ENCODE data around the gene NLRC4.

Gene NLRC4

GRCh38 chr2:32260376-32260775 lies 4.3 kb downstream of the NLRC4 start:
- DNase-seq (ENCODE audit: low spot score): no peak
- no peak for TF ChIP-seq CTCF (IDR thresholded peaks at IDR 0.05; ENCODE audit: extremely low read depth, missing control alignments)

- no peak for DNase-seq (ENCODE audit: low spot score)
- TF ChIP-seq CTCF (IDR thresholded peaks at IDR 0.05; ENCODE audit: extremely low read depth, missing control alignments): no peak
Measured at GRCh38 chr2:32258242-32258641, 6.4 kb downstream of the NLRC4 start.

GRCh38 chr2:32250290-32250689 lies 14.4 kb downstream of the NLRC4 start:
- no peak for DNase-seq (ENCODE audit: low spot score)
- no peak for TF ChIP-seq CTCF (IDR thresholded peaks at IDR 0.05; ENCODE audit: extremely low read depth, missing control alignments)

- no peak for DNase-seq (ENCODE audit: low spot score)
Measured at GRCh38 chr2:32249731-32250236, 14.9 kb downstream of the NLRC4 start.

GRCh38 chr2:32248299-32248698 lies 16.4 kb downstream of the NLRC4 start:
- no peak for DNase-seq (ENCODE audit: low spot score)
- no peak for TF ChIP-seq CTCF (IDR thresholded peaks at IDR 0.05; ENCODE audit: extremely low read depth, missing control alignments)

More at GRCh38 chr2:32249731-32250236, 14.9 kb downstream of the NLRC4 start:
- no peak for TF ChIP-seq CTCF (IDR thresholded peaks at IDR 0.05; ENCODE audit: extremely low read depth, missing control alignments)

GRCh38 chr2:32246911-32247310 lies 17.8 kb downstream of the NLRC4 start:
- no peak for DNase-seq (ENCODE audit: low spot score)

GRCh38 chr2:32242331-32242730 lies 22.4 kb downstream of the NLRC4 start:
- DNase-seq (ENCODE audit: low spot score): no peak
- TF ChIP-seq CTCF (IDR thresholded peaks at IDR 0.05; ENCODE audit: extremely low read depth, missing control alignments): no peak

More at GRCh38 chr2:32246911-32247310, 17.8 kb downstream of the NLRC4 start:
- no peak for TF ChIP-seq CTCF (IDR thresholded peaks at IDR 0.05; ENCODE audit: extremely low read depth, missing control alignments)
